Upper lobe of left lung (tissue), 6 donors: ENCODE data around the gene CDH13. TPM values are rescaled to one million over a fixed set of nuclear protein-coding genes. Genes with fewer than 3 reads are reported as not detected.

ENCODE experiments used
- ATAC-seq, 2 donors: fragments of 200-7000 bp; cut with Tn5 transposase; one replicate each; pipeline ENCODE4 v1.9.1; 2022; ENCODE audit warnings: mild to moderate bottlenecking in 2 of 2, moderate library complexity in 2 of 2; ENCODE audit not compliant: low FRiP score in 2 of 2
- DNase-seq, 2 donors: peaks; one replicate each; pipeline ENCODE4 v3.0.0-alpha.2; 2019 to 2020
- H3K27ac ChIP-seq, 4 donors: fragments of 200-600 bp; sonication (generic); one replicate each; pipeline ENCODE4 v1.5.1; 2016 to 2019
- H3K27me3 ChIP-seq, 4 donors: fragments of 200-600 bp; sonication (generic); one replicate each; pipeline ENCODE4 v1.5.1; 2017 to 2019
- H3K36me3 ChIP-seq, 4 donors: fragments of 200-600 bp; sonication (generic); one replicate each; pipeline ENCODE4 v1.5.1; 2016 to 2019
- H3K4me1 ChIP-seq, 4 donors: fragments of 200-600 bp; sonication (generic); one replicate each; pipeline ENCODE4 v1.5.1; 2018 to 2019
- H3K4me3 ChIP-seq, 4 donors: fragments of 200-600 bp; sonication (generic); one replicate each; pipeline ENCODE4 v1.5.1; 2017 to 2019; ENCODE audit warnings: mild to moderate bottlenecking in 2 of 4, moderate library complexity in 1 of 4
- H3K9me3 ChIP-seq, 4 donors: fragments of 200-600 bp; sonication (generic); one replicate each; pipeline ENCODE4 v1.5.1; 2018 to 2019
- CTCF ChIP-seq, 6 experiments: fragments of 450-650 bp in 4 of 6; fragments of 200-600 bp in 2 of 6; sonication (generic) in 2 of 6; IDR thresholded peaks; one replicate each; pipeline ENCODE4 v1.5.1; 2016 to 2019; ENCODE audit warnings: antibody characterized with exemption in 6 of 6
- EP300 ChIP-seq, 4 donors: sonication (generic); formaldehyde crosslinking; IDR thresholded peaks; one replicate each; pipeline ENCODE4 v1.5.1; 2017; ENCODE audit warnings: antibody characterized with exemption in 4 of 4, control low read depth in 2 of 4
- POLR2A ChIP-seq, 4 donors: fragments of 450-650 bp; IDR thresholded peaks; one replicate each; pipeline ENCODE4 v1.5.1; 2016 to 2017; ENCODE audit warnings: antibody characterized with exemption in 4 of 4, mild to moderate bottlenecking in 2 of 4
- POLR2AphosphoS5 ChIP-seq, 2 donors: sonication (generic); formaldehyde crosslinking; IDR thresholded peaks; one replicate each; pipeline ENCODE4 v1.5.1; 2017; ENCODE audit warnings: antibody characterized with exemption in 2 of 2
- WGBS, 2 donors: methylation state at CpG; one replicate each; pipeline ENCODE4 v1.1.5; 2017 to 2018; 5-methylcytosine and 5-hydroxymethylcytosine counted together
- total RNA-seq, 6 donors: library from RNA; depleted of rRNA in 4 of 6; stranded (reverse); fragments of >200 nt in 4 of 6; gene quantifications; one replicate each; pipeline versions ENCODE4 v1.1.0 to v1.2.1, GENCODE V29; 2016 to 2021
- donor health status: DM: no; HTN: no; CAD: no; lungs with moderate emphysema.
- donor health status: DM: no; HTN: yes; CAD: no; lungs with severe emphysema.

CDH13 gene
- total RNA-seq, 6 donors from 2014 or later: 11.3 to 39.8 (median 19.9) TPM

DNA sequence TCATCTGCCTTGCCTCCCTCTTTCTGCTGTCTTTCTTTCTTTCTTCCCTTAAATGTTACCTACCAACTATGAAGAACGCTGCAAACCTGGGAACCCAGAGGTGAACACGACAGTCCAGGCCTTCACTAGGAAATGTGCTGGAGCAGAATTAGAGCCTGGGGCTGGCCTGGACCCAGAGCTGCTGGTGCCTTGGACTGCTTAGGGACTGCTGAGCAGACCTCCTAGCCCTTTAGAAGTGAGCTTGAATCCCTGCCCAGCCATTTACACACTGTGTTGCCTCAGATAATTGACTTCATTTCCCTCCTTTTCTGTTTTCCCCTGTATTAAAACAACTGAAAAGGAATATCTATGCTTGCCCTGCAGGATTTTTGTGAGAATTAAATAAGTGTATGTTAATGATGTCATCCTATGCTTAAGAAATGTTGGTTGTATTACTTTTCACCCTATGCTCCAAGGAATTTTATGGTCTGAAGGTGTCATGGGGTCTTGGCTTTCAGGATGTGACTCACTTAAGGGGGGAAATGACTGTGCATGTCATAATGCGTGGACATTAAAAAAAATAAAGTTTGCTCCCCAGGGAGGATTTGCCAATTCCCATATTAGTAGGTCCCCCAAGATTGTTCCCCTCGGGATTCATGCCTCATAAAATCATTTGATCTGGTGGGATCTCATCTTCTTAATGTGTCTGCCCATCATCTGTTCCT lies 11.5 kb downstream of the CDH13 start:
- no peak overlapping the region for H3K27ac ChIP-seq
- no peaks in the 10 kb centered on the region for H3K9me3 ChIP-seq
- DNase-seq: no peak
- H3K4me1 ChIP-seq: no peaks in the 10 kb centered on the region
- H3K36me3 ChIP-seq: no peaks in the 10 kb centered on the region
- H3K4me3 ChIP-seq: no peak overlapping the region
- ATAC-seq: no peak
- no peaks in the 10 kb centered on the region for H3K27me3 ChIP-seq
- 75 to 86% methylated on average over 4 of the region's 4 CpGs for WGBS, 2 donors
- TF ChIP-seq POLR2A (IDR thresholded peaks at IDR 0.05) (no peak), POLR2AphosphoS5 (IDR thresholded peaks at IDR 0.05) (no peak), CTCF (IDR thresholded peaks at IDR 0.05) (no peak), EP300 (IDR thresholded peaks at IDR 0.05) (no peak)

- Histone ChIP-seq H3K4me1 (no peaks in the 10 kb centered on the region), H3K4me3 (no peak overlapping the region), H3K27me3 (no peaks in the 10 kb centered on the region), H3K27ac (no peak overlapping the region), H3K9me3 (no peaks in the 10 kb centered on the region), H3K36me3 (no peaks in the 10 kb centered on the region)
- 79 to 93% methylated on average over 3 of the region's 3 CpGs for WGBS, 2 donors
- no peak for TF ChIP-seq POLR2A (IDR thresholded peaks at IDR 0.05)
- no peak for TF ChIP-seq CTCF (IDR thresholded peaks at IDR 0.05)
- TF ChIP-seq POLR2AphosphoS5 (IDR thresholded peaks at IDR 0.05): no peak
- TF ChIP-seq EP300 (IDR thresholded peaks at IDR 0.05): no peak
- ATAC-seq (no peak), DNase-seq (no peak)
Observed at GRCh38 chr16:82639263-82639662, 12.5 kb downstream of the CDH13 start.

- peak; percentile 44 to 47 for DNase-seq
Observed at GRCh38 chr16:82639666-82640336, 13.0 kb downstream of the CDH13 start.

GRCh38 chr16:82641336-82641984 lies 14.7 kb downstream of the CDH13 start:
- TF ChIP-seq EP300 (IDR thresholded peaks at IDR 0.05): no peak
- no peak for TF ChIP-seq POLR2AphosphoS5 (IDR thresholded peaks at IDR 0.05)
- no peak for TF ChIP-seq POLR2A (IDR thresholded peaks at IDR 0.05)
- no peak for TF ChIP-seq CTCF (IDR thresholded peaks at IDR 0.05)
- Histone ChIP-seq H3K4me3 (no peak overlapping the region), H3K4me1 (no peaks in the 10 kb centered on the region), H3K27me3 (no peaks in the 10 kb centered on the region), H3K36me3 (no peaks in the 10 kb centered on the region), H3K9me3 (no peaks in the 10 kb centered on the region), H3K27ac (no peak overlapping the region)
- DNase-seq (no peak), ATAC-seq (no peak)
- 80 to 84% methylated on average over 6 of the region's 6 CpGs for WGBS, 2 donors

More at GRCh38 chr16:82639666-82640336, 13.0 kb downstream of the CDH13 start:
- TF ChIP-seq POLR2A (IDR thresholded peaks at IDR 0.05) (no peak), CTCF (IDR thresholded peaks at IDR 0.05) (peak; percentile 46 to 70 (median 62))
- Histone ChIP-seq H3K4me3 (no peak overlapping the region), H3K27me3 (no peaks in the 10 kb centered on the region), H3K4me1 (no peaks in the 10 kb centered on the region), H3K27ac (no peak overlapping the region), H3K9me3 (no peaks in the 10 kb centered on the region), H3K36me3 (no peaks in the 10 kb centered on the region)
- ATAC-seq: peak in 1 of 2 donors; percentile 57
- WGBS, 2 donors: 27 to 34% methylated on average over 9 of the region's 9 CpGs
